Measurements from ENCODE around the gene BFSP1.

BFSP1 gene

DNA sequence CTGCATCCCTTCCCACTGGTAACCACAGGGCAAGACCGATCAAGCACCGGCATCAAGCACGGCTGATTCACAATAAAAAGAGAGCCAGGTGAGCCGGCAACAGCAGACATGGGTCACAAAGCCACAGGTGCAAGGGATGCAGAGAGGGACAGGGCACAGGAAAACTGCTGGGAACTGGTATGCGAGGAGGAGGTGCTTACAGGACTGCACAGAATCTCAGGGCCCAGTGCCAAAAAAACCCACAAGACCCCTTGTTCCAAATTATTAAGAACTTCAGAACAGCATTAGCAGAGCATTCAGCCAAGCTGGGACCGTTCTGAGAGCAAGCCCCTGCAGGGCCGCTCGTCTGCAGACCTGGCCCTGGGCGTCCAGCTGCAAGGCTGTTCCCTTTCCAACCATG lies 35.4 kb downstream of the BFSP1 start:
- DNase-seq: no peak

DNA sequence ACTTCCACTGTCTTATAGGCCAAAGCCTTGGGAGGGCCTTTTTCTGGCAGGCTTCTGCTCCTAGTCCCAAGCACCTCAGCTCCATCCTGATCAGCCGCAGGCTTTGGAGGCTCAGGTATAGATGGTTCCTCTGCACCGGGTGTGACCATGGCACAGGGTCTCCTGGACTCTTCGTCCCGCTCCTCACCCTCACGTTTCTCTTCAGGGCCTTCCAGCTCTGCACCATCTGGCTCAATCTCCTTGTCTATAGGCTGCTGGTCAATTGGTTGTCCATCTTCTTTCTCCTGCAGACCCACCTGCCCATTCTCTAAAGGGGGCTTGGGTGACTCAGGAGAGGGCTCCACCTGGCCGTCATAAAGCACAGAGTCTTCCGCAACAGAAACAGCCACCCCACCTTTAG lies 37.0 kb downstream of the BFSP1 start:
- DNase-seq: no peak

DNA sequence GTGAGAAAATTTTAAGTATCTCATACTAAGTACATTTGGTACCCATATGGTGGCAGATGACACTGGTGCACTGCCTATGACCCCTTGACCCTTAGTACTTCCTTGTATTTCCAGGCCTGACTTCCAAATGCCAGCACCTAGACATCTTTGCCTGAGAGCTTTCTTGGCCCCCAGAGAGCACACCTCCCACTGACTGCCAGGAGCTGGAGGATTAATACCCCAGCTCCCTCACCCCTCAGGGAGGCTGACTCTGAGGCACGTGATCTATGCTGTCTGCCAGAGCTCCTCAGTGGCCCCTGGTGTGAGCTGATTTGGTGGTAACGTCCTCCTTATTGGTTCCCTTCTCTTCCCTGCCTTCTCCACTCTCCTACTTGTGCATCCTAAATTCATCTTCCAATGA lies 38.0 kb downstream of the BFSP1 start:
- DNase-seq: no peak

DNA sequence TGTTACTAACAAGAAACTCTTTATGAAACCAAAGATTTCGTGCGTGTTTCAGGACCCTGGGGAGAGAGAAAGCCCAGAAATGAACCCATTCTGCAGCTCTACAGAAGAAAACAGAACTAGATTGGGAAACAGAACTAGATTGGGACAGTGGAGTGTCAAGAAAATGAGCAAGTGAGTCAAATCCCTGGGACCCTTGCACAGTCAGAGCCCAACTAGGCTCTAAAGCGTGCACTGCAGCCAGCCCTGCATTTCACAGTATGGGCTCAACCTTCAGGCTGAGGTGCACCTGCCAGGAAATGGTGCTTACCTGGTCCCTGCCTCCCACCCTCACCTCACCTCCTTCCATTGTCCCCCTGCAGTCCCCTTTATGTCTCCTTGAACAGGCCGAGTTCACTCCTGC lies 39.7 kb downstream of the BFSP1 start:
- DNase-seq: no peak

DNA sequence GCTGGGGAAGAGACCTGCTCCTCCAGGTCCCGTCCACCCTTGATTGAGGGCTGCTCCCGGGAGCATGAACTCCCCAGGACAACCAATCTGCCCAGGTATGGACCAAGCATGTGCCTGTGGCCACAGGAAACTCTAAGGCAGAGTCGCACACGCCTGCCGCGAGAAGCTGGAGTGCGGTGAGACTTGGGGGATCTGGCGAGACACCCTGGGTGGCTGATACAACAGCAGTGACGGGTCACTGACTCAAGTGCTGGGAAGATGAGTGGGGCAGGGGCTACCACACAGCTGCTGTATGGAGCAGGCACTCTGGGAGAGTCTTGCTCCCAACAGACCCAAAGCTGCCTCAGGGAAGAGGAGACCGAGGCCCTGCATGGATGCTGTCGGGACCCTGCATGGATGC lies 40.1 kb downstream of the BFSP1 start:
- DNase-seq: no peak

DNA sequence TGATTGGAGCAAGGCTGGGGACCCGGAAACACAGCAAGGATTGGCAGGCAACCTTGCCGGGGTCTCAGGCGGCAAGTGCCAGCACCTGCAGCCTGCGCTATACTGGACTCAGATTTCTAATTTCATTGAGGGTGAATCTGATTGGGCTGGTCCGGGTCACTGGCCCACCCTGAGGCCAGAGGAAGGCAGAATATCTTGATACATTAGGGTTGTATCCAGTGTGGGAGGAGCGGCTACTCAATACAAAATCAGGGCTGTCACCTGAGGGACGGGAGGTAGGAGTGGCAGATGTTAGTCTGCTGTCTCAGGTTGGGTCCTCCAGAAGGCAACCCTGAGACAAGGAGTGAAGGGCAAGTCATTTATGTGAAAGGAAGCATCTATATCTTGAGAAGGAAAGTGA lies 40.7 kb downstream of the BFSP1 start:
- DNase-seq: no peak

DNA sequence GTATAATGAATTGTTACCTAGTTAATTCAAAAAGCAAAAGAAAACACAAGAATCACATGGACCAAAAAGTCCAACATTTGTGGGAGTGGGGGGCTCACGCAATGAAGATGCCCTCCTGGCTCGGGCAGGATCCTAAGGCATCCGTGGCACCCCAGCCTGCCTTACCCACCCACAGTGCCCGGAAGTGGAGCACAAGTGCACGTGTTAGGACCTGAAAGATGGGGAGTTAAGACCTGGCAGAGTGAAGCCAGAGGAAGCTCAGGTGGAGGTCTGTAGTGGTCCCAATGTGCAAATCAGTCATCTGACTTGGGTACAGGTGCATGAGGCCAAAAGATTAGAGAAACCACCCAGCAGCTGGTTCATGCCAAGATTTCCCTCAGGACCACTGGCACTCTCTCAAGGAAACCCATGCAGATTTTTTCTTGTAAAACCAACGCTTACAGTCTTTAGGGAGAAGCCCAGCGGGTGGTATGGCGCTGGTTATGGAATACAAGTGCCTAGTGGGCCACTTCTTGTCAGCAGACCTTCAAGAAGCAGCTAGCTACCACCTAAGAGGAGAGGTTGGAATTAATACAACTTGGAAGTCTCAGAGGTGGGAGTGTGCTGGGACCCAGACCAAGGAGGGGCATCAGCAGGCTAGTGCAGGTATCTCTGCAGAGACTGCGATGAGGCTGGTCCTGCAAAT lies 42.1 kb downstream of the BFSP1 start:
- no peak for DNase-seq

DNA sequence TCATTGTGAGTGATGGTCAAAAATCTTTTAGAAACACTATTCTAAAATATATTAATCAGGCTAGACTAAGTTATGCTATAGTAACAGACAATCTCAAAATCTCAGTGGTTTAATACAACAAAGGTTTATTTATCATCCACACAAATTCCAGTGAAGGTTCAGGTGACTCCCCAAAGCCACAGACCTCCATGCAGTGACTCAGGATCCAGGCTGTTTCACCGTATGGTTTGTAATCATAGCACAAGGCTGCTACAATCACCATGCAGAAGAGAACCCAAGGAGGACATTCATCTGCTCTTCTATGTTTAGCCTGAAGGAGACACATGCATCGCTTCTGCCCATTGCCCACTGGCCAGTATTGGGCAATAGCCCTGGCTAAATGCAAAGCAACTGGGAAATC lies 46.2 kb downstream of the BFSP1 start:
- DNase-seq: no peak

DNA sequence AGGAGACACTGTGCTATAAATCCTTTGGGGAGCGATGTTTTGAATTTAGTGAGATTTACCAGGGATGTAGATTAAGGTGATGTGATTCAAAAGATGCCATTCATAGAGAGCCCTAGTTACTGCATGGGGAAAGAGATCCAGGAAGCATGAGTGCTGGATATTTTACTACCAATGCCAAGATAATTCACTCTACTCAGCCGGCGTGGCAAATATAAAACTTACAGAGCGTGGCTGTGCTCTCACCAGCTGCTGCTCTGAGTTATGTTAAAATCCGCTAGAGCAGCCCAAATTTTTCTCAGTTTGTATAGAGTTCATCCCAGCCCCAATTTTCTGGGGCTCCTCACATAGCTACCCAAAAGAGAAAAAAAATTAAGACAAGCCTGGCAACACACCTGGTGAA lies 48.6 kb downstream of the BFSP1 start:
- DNase-seq: no peak

DNA sequence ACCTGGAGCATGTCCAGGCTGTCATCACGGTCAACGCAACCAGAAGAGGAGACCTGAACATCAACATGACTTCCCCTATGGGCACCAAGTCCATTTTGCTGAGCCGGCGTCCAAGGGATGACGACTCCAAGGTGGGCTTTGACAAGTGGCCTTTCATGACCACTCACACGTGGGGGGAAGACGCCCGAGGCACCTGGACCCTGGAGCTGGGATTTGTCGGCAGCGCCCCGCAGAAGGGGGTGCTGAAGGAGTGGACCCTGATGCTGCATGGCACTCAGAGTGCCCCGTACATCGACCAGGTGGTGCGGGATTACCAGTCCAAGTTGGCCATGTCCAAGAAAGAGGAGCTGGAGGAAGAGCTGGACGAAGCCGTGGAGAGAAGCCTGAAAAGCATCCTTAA lies 49.5 kb downstream of the BFSP1 start:
- no peak for DNase-seq

DNA sequence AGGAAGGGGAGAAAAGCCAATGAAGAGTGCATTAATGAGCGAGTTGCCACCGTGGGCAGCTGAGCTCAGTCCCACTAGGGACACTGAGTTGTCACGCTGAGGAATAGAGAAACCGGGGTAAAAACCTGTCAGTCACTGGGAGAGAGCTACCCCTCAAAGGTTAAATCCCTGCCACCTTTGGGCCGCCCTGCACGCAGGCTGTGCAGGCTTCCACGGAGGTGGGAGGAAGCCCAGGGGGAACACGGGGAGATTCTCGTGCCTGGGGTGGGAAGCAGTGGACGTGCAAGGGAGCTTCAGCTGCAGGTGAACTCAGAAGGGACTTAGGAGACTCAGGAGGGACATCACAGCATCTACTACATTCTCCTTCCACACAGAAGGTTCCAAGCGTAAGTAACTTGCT lies 50.5 kb downstream of the BFSP1 start:
- no peak for DNase-seq

DNA sequence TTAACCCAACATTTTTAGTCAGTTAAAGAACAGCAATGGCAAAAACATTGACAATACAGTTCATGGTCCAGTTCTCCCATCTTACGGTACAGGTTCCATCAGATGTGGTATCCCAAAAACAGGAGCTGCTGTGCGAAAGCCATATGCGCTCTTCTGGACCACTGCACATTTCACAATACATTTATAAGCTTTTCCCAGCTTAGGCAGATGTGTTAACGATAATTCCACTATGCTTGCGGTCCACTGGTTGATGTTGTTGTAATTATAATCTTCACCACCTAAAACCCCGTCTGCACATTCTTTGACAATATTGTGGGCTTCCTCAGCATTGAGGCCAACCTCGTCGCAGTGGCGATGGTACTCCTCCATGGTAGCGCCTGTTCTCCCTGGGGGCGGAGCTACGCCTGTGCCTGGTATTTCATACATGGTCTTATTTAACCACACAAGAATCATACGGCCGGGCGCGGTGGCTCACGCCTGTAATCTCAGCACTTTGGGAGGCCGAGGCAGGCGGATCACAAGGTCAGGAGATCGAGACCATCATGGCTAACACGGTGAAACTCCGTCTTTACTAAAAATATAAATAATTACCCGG lies 52.0 kb downstream of the BFSP1 start:
- no peak for DNase-seq

DNA sequence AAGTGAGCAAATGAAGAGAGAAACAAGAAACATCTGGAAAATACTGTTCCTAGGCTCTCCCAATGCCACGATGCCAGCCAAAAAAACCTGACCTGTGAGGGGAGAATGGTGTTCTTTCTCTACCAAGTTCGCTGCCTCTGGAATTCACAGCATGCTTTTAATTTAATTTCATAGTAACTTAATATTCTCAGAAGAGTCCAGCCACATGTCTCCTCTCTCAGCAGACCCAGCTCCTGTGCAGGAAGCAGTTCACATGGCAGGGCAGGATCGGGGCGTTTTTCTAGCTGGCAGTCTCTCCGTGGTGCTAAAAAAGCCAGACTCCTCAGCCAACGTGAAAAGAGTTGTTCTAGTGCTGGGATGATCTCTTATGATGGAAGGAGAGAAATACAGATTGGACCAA lies 57.5 kb downstream of the BFSP1 start:
- no peak for DNase-seq

DNA sequence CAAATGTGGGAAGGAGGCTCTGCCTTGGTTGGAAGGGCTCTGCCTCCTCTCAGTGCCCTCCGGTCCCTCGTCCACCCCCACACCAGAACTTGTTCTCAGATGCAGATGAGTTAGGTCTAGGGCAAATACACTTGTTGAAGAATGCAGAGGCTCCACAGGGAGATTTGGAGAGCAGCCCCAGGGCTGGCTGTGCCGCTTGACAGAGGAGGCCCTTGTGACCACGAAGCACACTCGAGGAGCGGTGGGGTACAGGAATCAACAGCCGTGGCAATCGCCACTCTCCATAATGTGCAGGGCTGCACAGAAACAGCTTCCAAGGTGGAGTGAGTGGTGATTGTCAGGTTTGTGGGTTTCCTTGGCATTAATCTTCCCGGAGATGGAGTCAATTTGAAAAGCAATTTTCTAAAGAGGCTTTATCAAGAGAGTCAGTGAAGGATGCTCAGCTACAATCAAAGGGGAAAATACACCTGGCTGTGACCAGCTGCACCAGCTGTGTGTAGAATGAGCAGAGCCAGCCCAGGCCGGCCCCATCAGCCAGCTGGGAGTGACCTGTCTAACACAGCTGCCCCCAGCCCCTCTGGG lies 59.5 kb downstream of the BFSP1 start:
- no peak for DNase-seq

DNA sequence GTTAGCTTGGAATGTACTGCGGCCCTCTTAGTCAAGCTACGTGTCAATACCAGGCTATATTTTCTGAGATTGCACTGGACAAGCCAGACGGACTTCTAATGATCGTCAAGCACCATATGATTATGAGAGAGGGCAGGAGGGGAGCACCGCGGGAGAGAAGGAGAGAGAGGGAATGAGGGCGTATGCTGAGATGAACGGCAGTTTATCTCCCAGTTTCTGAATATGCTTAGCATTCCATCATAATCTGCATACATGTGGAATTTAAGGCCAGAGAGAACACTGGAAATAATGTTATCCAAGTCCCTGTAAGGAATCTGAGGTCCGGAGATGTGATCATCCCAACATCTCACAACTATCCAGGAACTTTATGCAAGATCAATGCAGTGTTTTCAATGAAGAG lies 60.2 kb downstream of the BFSP1 start:
- DNase-seq: no peak

DNA sequence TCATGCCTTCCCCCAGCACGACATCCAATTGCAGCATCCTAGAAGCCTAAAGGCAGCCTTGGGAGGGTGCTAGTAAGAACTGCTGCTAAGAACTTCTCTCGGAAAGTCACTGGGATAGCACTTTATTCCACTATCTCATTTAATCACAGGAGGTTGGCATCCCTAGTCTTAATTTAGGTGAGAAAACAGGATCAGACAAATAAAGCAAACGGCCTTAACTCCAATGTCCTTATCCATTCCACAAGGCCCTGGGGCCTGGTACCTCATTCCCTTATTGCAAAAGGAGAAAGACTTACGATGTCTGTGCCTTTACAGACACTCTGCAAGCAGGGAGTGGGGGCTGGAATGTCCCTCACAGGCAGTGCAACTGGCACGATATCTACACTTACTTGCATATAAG lies 60.7 kb downstream of the BFSP1 start:
- no peak for DNase-seq

DNA sequence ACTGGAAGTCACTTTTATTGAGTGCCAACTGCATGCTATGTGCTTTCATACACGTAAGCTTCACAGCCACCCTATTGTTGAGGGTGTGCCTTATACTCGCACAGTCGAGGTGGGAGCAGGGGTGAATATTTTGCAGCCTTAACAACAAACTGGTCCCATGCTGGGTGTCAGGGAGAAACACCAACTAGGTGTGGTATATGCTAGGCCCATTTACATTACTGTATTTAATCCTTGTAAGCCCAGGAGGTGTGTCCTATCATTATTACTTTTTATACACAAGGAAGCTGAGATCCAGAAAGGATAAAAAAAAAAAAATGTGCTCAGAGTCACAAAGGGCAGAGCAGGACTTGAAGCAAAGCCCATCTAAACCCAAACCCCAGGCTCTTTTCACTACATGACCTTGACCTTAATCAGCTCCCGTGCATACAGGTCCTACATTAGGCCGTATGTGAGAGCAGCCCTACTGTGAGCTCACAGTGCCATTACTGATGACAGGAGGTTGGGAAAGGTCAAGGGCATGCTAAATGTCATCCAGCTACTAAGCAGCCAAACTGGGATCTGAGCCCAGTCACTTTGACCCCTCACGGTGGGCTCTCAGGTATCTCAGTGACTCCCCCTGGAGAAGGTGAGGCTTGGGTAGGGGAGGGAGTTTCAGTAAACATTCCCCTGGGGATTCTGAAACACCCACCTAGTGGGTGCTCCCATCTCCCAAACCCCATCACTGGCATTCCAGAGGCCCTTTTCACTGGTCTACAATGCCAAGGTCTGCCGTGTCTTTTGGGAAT lies 61.7 kb downstream of the BFSP1 start:
- DNase-seq: no peak

DNA sequence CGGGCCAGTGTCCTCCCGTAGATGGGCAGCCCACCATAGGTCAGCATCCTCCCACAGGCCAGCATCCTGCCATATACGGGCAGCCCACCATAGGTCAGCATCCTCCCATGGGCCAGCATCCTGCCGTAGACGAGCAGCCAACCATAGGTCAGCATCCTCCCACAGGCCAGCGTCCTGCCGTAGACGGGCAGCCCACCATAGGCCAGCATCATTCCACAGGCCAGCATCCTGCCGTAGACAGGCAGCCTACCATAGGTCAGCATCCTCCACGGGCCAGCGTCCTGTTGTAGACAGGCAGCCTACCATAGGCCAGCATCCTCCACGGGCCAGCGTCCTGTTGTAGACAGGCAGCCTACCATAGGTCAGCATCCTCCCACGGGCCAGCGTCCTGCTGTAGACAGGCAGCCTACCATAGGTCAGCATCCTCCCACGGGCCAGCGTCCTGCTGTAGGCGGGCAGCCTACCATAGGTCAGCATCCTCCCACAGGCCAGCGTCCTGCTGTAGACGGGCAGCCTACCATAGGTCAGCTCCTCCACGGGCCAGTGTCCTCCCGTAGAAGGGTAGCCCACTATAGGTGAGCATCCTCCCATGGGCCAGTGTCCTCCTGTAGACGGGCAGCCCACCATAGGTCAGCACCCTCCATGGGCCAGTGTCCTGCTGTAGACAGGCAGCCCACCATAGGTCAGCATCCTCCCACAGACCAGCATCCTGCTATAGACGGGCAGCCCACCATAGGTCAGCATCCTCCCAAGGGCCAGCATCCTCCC lies 62.9 kb downstream of the BFSP1 start:
- DNase-seq: no peak

DNA sequence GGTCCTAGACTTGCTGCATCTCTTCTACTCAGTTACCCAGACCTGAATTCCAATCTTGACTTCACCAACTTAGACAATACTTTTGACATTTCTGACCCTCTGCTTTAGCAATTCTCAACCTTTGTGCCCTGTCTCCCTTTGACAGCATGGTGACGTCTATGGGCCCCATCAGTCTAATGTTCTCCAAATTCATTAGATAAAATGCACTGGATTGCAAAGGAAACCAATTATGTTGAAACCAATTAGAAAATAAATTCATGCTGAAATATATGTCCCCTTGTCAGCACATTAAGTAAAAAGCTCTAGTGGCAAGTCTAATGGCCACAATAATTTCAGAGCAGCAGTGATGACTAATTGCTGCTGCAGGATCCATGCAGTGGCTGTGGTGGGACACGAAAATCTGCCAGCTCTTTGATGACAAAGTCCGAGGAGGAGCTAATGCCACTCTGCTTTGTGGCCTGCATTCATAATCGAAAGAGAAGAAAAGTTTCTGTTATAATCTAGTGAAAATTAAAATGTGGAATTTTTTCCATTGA lies 64.0 kb downstream of the BFSP1 start:
- DNase-seq: no peak

DNA sequence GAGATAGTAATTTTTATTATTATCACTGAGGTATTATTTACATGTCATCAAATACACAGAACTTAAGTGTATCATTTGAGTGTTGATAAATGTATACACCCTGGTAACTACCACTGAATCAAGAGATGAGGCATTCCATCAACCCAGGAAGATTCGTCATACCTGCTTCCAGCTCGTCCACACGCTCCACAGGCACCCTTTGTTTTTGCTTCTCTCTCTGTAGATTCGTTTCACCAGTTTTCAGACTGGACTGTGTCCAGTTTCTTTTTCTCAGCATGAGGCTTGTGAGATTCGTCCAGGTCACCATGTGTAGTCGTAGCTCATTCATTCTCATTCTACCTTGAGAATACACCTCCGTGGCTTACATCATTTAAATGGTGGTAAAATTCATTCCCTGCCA lies 64.5 kb downstream of the BFSP1 start:
- no peak for DNase-seq

DNA sequence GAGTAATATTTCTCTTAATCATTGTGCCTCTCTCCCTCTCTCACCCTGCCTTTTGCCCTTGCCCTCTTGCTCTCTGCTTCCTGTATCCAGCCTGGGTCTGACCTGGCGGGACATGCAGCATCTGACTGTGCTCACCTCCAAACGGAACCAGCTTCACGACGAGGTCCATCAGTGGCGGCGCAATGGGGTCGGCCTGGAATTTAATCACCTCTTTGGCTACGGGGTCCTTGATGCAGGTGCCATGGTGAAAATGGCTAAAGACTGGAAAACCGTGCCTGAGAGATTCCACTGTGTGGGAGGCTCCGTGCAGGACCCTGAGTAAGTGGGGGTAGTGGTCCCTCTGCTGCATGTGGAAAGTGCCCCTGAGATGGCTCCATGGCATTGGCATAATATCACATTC lies 65.9 kb downstream of the BFSP1 start:
- DNase-seq: no peak

DNA sequence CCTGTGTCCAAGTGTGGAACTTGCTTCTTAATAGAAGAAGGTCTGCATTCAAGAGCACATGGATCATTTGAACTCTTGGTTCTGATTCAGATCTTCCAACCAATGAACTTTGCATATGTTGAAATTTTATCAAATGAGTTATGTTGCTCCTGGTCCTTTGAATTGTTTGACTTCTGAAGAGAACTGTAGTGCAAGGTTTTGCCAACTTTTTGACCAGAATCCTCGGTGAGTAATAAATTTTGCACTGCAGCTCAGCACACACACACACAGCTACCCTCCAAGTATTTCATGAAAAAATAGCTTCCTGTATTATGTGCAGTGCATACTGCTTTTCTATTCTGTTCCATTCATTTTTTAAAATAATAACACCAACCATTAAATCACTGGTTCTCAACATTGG lies 67.5 kb downstream of the BFSP1 start:
- no peak for DNase-seq

DNA sequence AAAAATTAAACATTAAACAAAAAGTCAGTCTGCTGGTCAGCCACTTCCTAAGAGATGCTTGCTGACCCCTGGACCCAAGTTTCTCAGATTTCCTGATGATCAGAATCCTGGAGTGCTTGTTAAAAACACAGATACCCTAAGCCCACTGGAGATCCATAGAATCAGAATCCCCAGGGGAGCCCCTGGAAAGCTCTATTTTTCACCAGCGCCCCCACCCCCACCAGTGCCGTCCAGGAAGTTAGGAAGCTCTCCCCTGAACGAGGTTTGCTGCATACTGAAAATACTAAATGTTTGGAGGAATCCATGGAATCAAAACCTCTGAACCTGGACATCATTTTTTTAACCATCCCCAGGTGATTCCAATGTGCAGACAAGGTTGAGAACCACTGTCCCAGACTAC lies 69.2 kb downstream of the BFSP1 start:
- DNase-seq: no peak
